Fibroblast of the aortic adventitia (primary cell): ENCODE measurements around the gene PRRC2C. TPM values are rescaled to one million over a fixed set of nuclear protein-coding genes. Genes with fewer than 3 reads are reported as not detected.

Experiments
- DNase-seq: peaks from one replicate; pipeline ENCODE4 v3.0.0-alpha.2; 2010; ENCODE audit warnings: low read depth
- H3K4me3 ChIP-seq: 2 replicates; pipeline ENCODE4 v1.5.1; 2011; ENCODE audit warnings: low read depth, mild to moderate bottlenecking, control low read depth, low read length, moderate library complexity
- CTCF ChIP-seq: IDR thresholded peaks from 2 replicates; pipeline ENCODE4 v1.5.1; 2011; ENCODE audit warnings: mild to moderate bottlenecking, low read length, control low read depth, inconsistent platforms; ENCODE audit not compliant: insufficient read depth
- total RNA-seq: library from RNA; depleted of rRNA; stranded (reverse); fragments of >200 nt; gene quantifications from 2 replicates; pipeline ENCODE4 v1.2.3, GENCODE V29; 2012; ENCODE audit warnings: low replicate concordance

The PRRC2C gene
- total RNA-seq, 1 donor, result 79.3 TPM

GRCh38 chr1:171480035-171480434 lies 5.3 kb upstream of the PRRC2C start:
- no peak for TF ChIP-seq CTCF
- no peak overlapping the region for H3K4me3 ChIP-seq
- DNase-seq, result no peak

- no peak for DNase-seq
- no peak for TF ChIP-seq CTCF
- H3K4me3 ChIP-seq, result peak overlapping the region; percentile 77
Observed at GRCh38 chr1:171484760-171485374, 463 bp upstream of the PRRC2C start.

GRCh38 chr1:171486048-171486519 lies 754 bp downstream of the PRRC2C start:
- DNase-seq, result peak; percentile 76
- peak overlapping the region; percentile 93 for H3K4me3 ChIP-seq
- no peak for TF ChIP-seq CTCF

GRCh38 chr1:171487038-171487437 lies 1.7 kb downstream of the PRRC2C start:
- TF ChIP-seq CTCF, result no peak
- peak overlapping the region; percentile 93 for H3K4me3 ChIP-seq
- DNase-seq, result no peak

GRCh38 chr1:171488190-171488929 lies 3.0 kb downstream of the PRRC2C start:
- H3K4me3 ChIP-seq, result peak overlapping the region; percentile 28
- TF ChIP-seq CTCF, result no peak
- no peak for DNase-seq

- peak; percentile 25 for DNase-seq
- no peak overlapping the region for H3K4me3 ChIP-seq
- TF ChIP-seq CTCF, result no peak
Observed at GRCh38 chr1:171494076-171494475, 8.7 kb downstream of the PRRC2C start.
